H9 (cell line): Measurements from ENCODE around the gene MS4A10. TPM values are rescaled to one million over a fixed set of nuclear protein-coding genes. Genes with fewer than 3 reads are reported as not detected.
A peak's percentile ranks its signal among the peaks of the same experiment; 100 is the strongest.

Experiments
- DNase-seq: peaks from one replicate; pipeline ENCODE4 v3.0.0-alpha.2; 2017
- H2AFZ ChIP-seq: one replicate; pipeline ENCODE4 v1.6.1; 2013; ENCODE audit warnings: mild to moderate bottlenecking, low read length, control low read depth, moderate library complexity
- H2AK5ac ChIP-seq: 2 replicates; pipeline ENCODE4 v1.6.1; 2013; ENCODE audit warnings: low read length, control low read depth, mixed read lengths; ENCODE audit not compliant: insufficient read length
- H2BK120ac ChIP-seq: one replicate; pipeline ENCODE4 v1.6.1; 2013; ENCODE audit warnings: low read depth, mild to moderate bottlenecking, low read length, control low read depth, inconsistent platforms; ENCODE audit not compliant: poor library complexity, severe bottlenecking
- H2BK12ac ChIP-seq: 2 replicates; pipeline ENCODE4 v1.6.1; 2013; ENCODE audit warnings: low read length, control low read depth, mixed read lengths, low read depth; ENCODE audit not compliant: insufficient read length
- H2BK15ac ChIP-seq: 2 replicates; pipeline ENCODE4 v1.6.1; 2013; ENCODE audit warnings: low read depth, low read length, control low read depth
- H2BK20ac ChIP-seq: one replicate; pipeline ENCODE4 v1.6.1; 2013; ENCODE audit warnings: low read depth, mild to moderate bottlenecking, low read length, control low read depth, inconsistent platforms; ENCODE audit not compliant: poor library complexity, severe bottlenecking
- H2BK5ac ChIP-seq: 2 replicates; pipeline ENCODE4 v1.6.1; 2013; ENCODE audit warnings: low read length, control low read depth, mixed read lengths; ENCODE audit not compliant: insufficient read length
- H3K14ac ChIP-seq: 2 replicates; pipeline ENCODE4 v1.6.1; 2013; ENCODE audit warnings: low read length, control low read depth; ENCODE audit not compliant: insufficient read depth
- H3K18ac ChIP-seq: 2 replicates; pipeline ENCODE4 v1.6.1; 2013; ENCODE audit warnings: low read depth, mild to moderate bottlenecking, mixed read lengths, low read length, control low read depth; ENCODE audit not compliant: insufficient read length
- H3K23ac ChIP-seq: 2 replicates; pipeline ENCODE4 v1.6.1; 2013; ENCODE audit warnings: low read length, control low read depth, mixed read lengths, low read depth; ENCODE audit not compliant: insufficient read length
- H3K23me2 ChIP-seq: 2 replicates; pipeline ENCODE4 v1.6.1; 2013; ENCODE audit warnings: low read depth, mild to moderate bottlenecking, mixed read lengths, low read length, control low read depth; ENCODE audit not compliant: insufficient read length, poor library complexity, severe bottlenecking
- H3K27ac ChIP-seq: 2 replicates; pipeline ENCODE4 v1.5.1; 2013; ENCODE audit warnings: low read length, control low read depth, mixed read lengths, low read depth; ENCODE audit not compliant: insufficient read length
- H3K27me3 ChIP-seq: 2 replicates; pipeline ENCODE4 v1.6.1; 2013; ENCODE audit warnings: low read length, control low read depth, inconsistent platforms; ENCODE audit not compliant: insufficient read depth
- H3K4ac ChIP-seq: 2 replicates; pipeline ENCODE4 v1.6.1; 2013; ENCODE audit warnings: low read depth, mild to moderate bottlenecking, control low read depth, inconsistent platforms, low read length, moderate library complexity
- H3K4me1 ChIP-seq: 2 replicates; pipeline ENCODE4 v1.6.1; 2013; ENCODE audit warnings: low read length, control low read depth, inconsistent platforms; ENCODE audit not compliant: insufficient read depth
- H3K4me2 ChIP-seq: 2 replicates; pipeline ENCODE4 v1.6.1; 2013; ENCODE audit warnings: low read length, control low read depth, mixed read lengths; ENCODE audit not compliant: insufficient read length, insufficient read depth
- H3K56ac ChIP-seq: 2 replicates; pipeline ENCODE4 v1.6.1; 2013; ENCODE audit warnings: low read depth, mild to moderate bottlenecking, mixed read lengths, low read length, control low read depth; ENCODE audit not compliant: insufficient read length
- H3K79me1 ChIP-seq: 2 replicates; pipeline ENCODE4 v1.6.1; 2013; ENCODE audit warnings: low read depth, mild to moderate bottlenecking, moderate library complexity, low read length, control low read depth, inconsistent platforms; ENCODE audit not compliant: insufficient read depth, poor library complexity, severe bottlenecking
- H3K79me2 ChIP-seq: 2 replicates; pipeline ENCODE4 v1.6.1; 2013; ENCODE audit warnings: low read length, control low read depth, inconsistent platforms; ENCODE audit not compliant: insufficient read depth
- H3K9ac ChIP-seq: 2 replicates; pipeline ENCODE4 v1.6.1; 2013; ENCODE audit warnings: low read length, control low read depth, mixed read lengths; ENCODE audit not compliant: insufficient read length; ENCODE audit errors: extremely low read depth
- H3K9me3 ChIP-seq: one replicate; pipeline ENCODE4 v1.6.1; 2013; ENCODE audit warnings: low read depth, low read length, inconsistent platforms; ENCODE audit not compliant: control insufficient read depth
- H3T11ph ChIP-seq: one replicate; pipeline ENCODE4 v1.6.1; 2013; ENCODE audit warnings: mild to moderate bottlenecking, low read length, control low read depth, inconsistent platforms
- H4K20me1 ChIP-seq: one replicate; pipeline ENCODE4 v1.6.1; 2013; ENCODE audit not compliant: control insufficient read depth, insufficient read length, insufficient read depth
- H4K5ac ChIP-seq: 2 replicates; pipeline ENCODE4 v1.6.1; 2013; ENCODE audit warnings: low read depth, mild to moderate bottlenecking, mixed read lengths, low read length, control low read depth; ENCODE audit not compliant: insufficient read length
- H4K8ac ChIP-seq: replicated peaks from 2 replicates; pipeline ENCODE4 v1.6.1; 2013; ENCODE audit warnings: low read length, control low read depth, mixed read lengths, low read depth; ENCODE audit not compliant: insufficient read length
- H4K91ac ChIP-seq: 2 replicates; pipeline ENCODE4 v1.6.1; 2013; ENCODE audit warnings: low read depth, mild to moderate bottlenecking, moderate library complexity, mixed read lengths, low read length, control low read depth; ENCODE audit not compliant: insufficient read length
- H3K27ac Mint-ChIP-seq, 3 experiments: 2 replicates in 2 of 3; 3 replicates in 1 of 3; pipeline ENCODE4 v1.8.0; 2020 to 2021; ENCODE audit warnings: mixed read lengths in 3 of 3, mild to moderate bottlenecking in 1 of 3, moderate library complexity in 1 of 3
- H3K27me3 Mint-ChIP-seq: 2 replicates; pipeline ENCODE4 v1.8.0; 2021; ENCODE audit warnings: low read depth, mild to moderate bottlenecking, moderate library complexity, mixed read lengths
- H3K36me3 Mint-ChIP-seq, 3 experiments: 2 replicates in 2 of 3; 3 replicates in 1 of 3; pipeline ENCODE4 v1.8.0; 2020 to 2021; ENCODE audit warnings: low read depth in 3 of 3, mixed read lengths in 3 of 3; ENCODE audit not compliant: insufficient read depth in 1 of 3
- H3K4me1 Mint-ChIP-seq, 2 experiments: 2 replicates each; pipeline ENCODE4 v1.8.0; 2020; ENCODE audit warnings: mixed read lengths in 2 of 2
- H3K4me3 Mint-ChIP-seq, 2 experiments: 2 replicates in 1 of 2; 3 replicates in 1 of 2; pipeline ENCODE4 v1.8.0; 2020 to 2021; ENCODE audit warnings: mild to moderate bottlenecking in 2 of 2, mixed read lengths in 2 of 2, moderate library complexity in 1 of 2
- H3K9me3 Mint-ChIP-seq, 2 experiments: 2 replicates in 1 of 2; 3 replicates in 1 of 2; pipeline ENCODE4 v1.8.0; 2020; ENCODE audit warnings: mild to moderate bottlenecking in 2 of 2, mixed read lengths in 2 of 2, moderate library complexity in 1 of 2
- WGBS: extraction: QIAGEN DNeasy Blood & Tissue Kit; methylation state at CpG from one replicate; pipeline ENCODE4 v1.1.7; 2013; ENCODE audit warnings: missing lambda C conversion rate, low lambda C conversion rate, mixed read lengths; ENCODE audit not compliant: insufficient read length; ENCODE audit errors: extremely low coverage; 5-methylcytosine and 5-hydroxymethylcytosine counted together
- total RNA-seq: library from RNA; stranded (reverse); gene quantifications from 2 replicates; pipeline ENCODE4 v1.2.1, GENCODE V29; 2021
- TF ChIP-seq, protein P1 (sequence below): fragments of 200-600 bp; sonication (generic); conservative IDR thresholded peaks from 3 replicates; pipeline ENCODE4 v1.8.0; 2021; ENCODE audit warnings: antibody characterized with exemption, mild to moderate bottlenecking

MS4A10 gene
- total RNA-seq, 1 experiment from 2014 or later = not detected

DNA sequence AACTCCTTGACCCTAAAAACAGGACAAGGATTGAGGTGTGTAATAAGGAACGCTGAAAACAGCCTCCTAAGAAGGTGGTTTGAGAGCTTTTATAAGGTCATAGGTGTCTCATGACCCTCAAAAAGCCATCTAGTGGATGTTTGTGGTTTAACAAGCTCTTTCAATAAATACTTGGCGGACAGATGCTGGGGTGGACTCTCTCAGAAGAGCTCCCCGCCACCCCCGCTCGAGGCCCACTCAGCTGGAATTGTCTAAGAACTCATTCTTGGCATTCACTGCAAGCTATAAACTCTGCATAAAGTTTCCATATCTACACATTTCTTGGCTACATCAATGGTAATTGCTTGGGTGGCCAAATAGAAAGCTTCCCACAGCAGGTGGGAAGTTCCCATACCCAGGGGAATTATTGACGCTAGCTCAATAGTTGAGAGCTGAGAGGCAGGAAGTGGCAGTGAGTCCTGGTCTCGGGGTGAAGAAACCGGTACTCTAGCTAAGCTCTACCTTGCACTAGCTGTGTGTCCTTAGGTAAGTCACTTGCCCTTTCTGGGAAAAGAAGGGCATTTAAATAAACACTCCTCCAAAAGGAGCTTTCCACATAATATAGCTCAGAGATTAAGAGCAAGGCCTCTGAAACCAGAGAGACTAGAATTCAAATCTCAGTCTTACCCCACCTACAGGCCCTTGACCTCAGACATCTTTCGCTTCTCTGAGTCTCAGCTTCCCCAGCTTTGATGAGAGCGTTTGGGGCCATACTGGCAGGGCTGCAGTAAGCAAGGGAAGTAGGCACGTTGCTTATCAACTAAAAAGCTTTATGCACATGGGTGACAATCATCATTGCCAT, 22.1 kb upstream of the MS4A10 start:
- no peak overlapping the region for H3K4me2 ChIP-seq
- no peak overlapping the region for H2BK5ac ChIP-seq
- H3K79me1 ChIP-seq = no peaks in the 10 kb centered on the region
- no peak overlapping the region for H4K5ac ChIP-seq
- no peak overlapping the region for H3K27ac ChIP-seq
- no peak overlapping the region for H3K23ac ChIP-seq
- H4K20me1 ChIP-seq = no peaks in the 10 kb centered on the region
- no peaks in the 10 kb centered on the region for H3K23me2 ChIP-seq
- WGBS = no CpG with 5 or more reads among the region's 11 CpGs
- H2BK12ac ChIP-seq = no peak overlapping the region
- H2BK120ac ChIP-seq = no peak overlapping the region
- DNase-seq = no peak
- H2BK20ac ChIP-seq = no peak overlapping the region
- H3K9me3 ChIP-seq = no peaks in the 10 kb centered on the region
- no peak overlapping the region; a peak in 2 of 7 replicates for H3K27ac Mint-ChIP-seq
- H3K4me1 ChIP-seq = no peaks in the 10 kb centered on the region
- H3K9me3 Mint-ChIP-seq = peaks cover 3% of the 10 kb centered on the region in 2 experiments; a peak in 2 of 5 replicates
- no peak overlapping the region; the same call in 1 of the 2 replicates for H2BK15ac ChIP-seq
- H3K27me3 ChIP-seq = no peaks in the 10 kb centered on the region
- H3K18ac ChIP-seq = no peak overlapping the region
- H2AFZ ChIP-seq = no peak overlapping the region
- no peak overlapping the region for H4K8ac ChIP-seq
- no peaks in the 10 kb centered on the region for H3K36me3 Mint-ChIP-seq
- H3K4me1 Mint-ChIP-seq = peaks cover 5 to 15% of the 10 kb centered on the region in 2 experiments
- no peak overlapping the region for H2AK5ac ChIP-seq
- H3K56ac ChIP-seq = no peak overlapping the region
- H3K79me2 ChIP-seq = no peaks in the 10 kb centered on the region
- H3K4me3 Mint-ChIP-seq = no peak overlapping the region
- no peak overlapping the region for H3K4ac ChIP-seq
- peaks cover 15% of the 10 kb centered on the region for H3K27me3 Mint-ChIP-seq
- no peak overlapping the region for H4K91ac ChIP-seq
- no peak overlapping the region for H3K9ac ChIP-seq
- TF ChIP-seq, protein P1, sequence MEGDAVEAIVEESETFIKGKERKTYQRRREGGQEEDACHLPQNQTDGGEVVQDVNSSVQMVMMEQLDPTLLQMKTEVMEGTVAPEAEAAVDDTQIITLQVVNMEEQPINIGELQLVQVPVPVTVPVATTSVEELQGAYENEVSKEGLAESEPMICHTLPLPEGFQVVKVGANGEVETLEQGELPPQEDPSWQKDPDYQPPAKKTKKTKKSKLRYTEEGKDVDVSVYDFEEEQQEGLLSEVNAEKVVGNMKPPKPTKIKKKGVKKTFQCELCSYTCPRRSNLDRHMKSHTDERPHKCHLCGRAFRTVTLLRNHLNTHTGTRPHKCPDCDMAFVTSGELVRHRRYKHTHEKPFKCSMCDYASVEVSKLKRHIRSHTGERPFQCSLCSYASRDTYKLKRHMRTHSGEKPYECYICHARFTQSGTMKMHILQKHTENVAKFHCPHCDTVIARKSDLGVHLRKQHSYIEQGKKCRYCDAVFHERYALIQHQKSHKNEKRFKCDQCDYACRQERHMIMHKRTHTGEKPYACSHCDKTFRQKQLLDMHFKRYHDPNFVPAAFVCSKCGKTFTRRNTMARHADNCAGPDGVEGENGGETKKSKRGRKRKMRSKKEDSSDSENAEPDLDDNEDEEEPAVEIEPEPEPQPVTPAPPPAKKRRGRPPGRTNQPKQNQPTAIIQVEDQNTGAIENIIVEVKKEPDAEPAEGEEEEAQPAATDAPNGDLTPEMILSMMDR = peak; percentile 71
- no peak overlapping the region for H3T11ph ChIP-seq
- H3K14ac ChIP-seq = no peak overlapping the region
